MCF 10A (cell line): ENCODE data around the gene AEBP1. TPM values are rescaled to one million over a fixed set of nuclear protein-coding genes. Genes with fewer than 3 reads are reported as not detected.

ENCODE experiments used
- BruUV-seq: library from RNA; stranded (reverse); fragments of 400-500 nt; replicated peaks from 2 replicates; lab custom pipeline; 2021; lab: Mats Ljungman, UMichigan
- CTCF ChIA-PET: fragments of 300-600 bp; sonication (Branson Sonifier 250); formaldehyde crosslinking; extraction: SDS; loops from one replicate; lab custom pipeline; 2021; ENCODE audit warnings: antibody characterized with exemption, inconsistent platforms; lab: Yijun Ruan, JAX
- POLR2A ChIA-PET: fragments of 300-600, 350-650 bp; sonication (Branson Sonifier 250); formaldehyde crosslinking; extraction: SDS; loops from one replicate; lab custom pipeline; 2020; ENCODE audit warnings: antibody characterized with exemption, inconsistent platforms; lab: Yijun Ruan, JAX
- DNase-seq: peaks from one replicate; pipeline ENCODE4 v3.0.0-alpha.2; 2018; ENCODE audit not compliant: unreplicated experiment
- H3K27ac Mint-ChIP-seq: one replicate; pipeline ENCODE4 v1.8.0; 2022; ENCODE audit warnings: mild to moderate bottlenecking, low read depth, mixed read lengths; ENCODE audit not compliant: unreplicated experiment
- H3K27me3 Mint-ChIP-seq: one replicate; pipeline ENCODE4 v1.8.0; 2022; ENCODE audit warnings: mixed read lengths; ENCODE audit not compliant: insufficient read depth, unreplicated experiment
- H3K36me3 Mint-ChIP-seq: one replicate; pipeline ENCODE4 v1.8.0; 2022; ENCODE audit warnings: mild to moderate bottlenecking, moderate library complexity, mixed read lengths; ENCODE audit not compliant: insufficient read depth, unreplicated experiment
- H3K4me1 Mint-ChIP-seq: one replicate; pipeline ENCODE4 v1.8.0; 2022; ENCODE audit warnings: mixed read lengths; ENCODE audit not compliant: insufficient read depth, unreplicated experiment
- H3K4me3 Mint-ChIP-seq: one replicate; pipeline ENCODE4 v1.8.0; 2022; ENCODE audit warnings: mild to moderate bottlenecking, moderate library complexity, mixed read lengths; ENCODE audit not compliant: unreplicated experiment
- H3K9me3 Mint-ChIP-seq: one replicate; pipeline ENCODE4 v1.8.0; 2022; ENCODE audit warnings: mixed read lengths; ENCODE audit not compliant: unreplicated experiment
- CTCF ChIP-seq: fragments of 200-600 bp; IDR thresholded peaks from one replicate; pipeline ENCODE4 v1.8.0; 2022; ENCODE audit warnings: antibody characterized with exemption, mild to moderate bottlenecking; ENCODE audit not compliant: unreplicated experiment
- intact Hi-C: fragments of 100-400 bp; cut with micrococcal nuclease; formaldehyde crosslinking; loops from 2 replicates; pipeline ENCODE4 v1.14.1; 2022
- total RNA-seq: library from RNA; stranded (reverse); gene quantifications from 2 replicates; pipeline ENCODE4 v1.2.3, GENCODE V29; 2022

AEBP1 gene
- total RNA-seq, 1 experiment from 2014 or later: not detected

GRCh38 chr7:44101966-44102845, 1.9 kb upstream of the AEBP1 start:
- TF ChIP-seq CTCF: no peak
- H3K9me3 Mint-ChIP-seq: no peaks in the 10 kb centered on the region
- BruUV-seq: no TSS peak
- peaks cover 25% of the 10 kb centered on the region for H3K4me1 Mint-ChIP-seq
- ChIA-PET POLR2A (interaction anchor here (1.1 to 1.6 kb wide), 2 partner anchors 58 to 100 kb away, joined by 5 to 6 read pairs; partner anchors contain the start of gene DBNL), CTCF (interaction anchor here (0.7 kb wide), 1 partner anchor 427 kb away, joined by 3 read pairs; no protein-coding TSS in a partner anchor)
- no peaks in the 10 kb centered on the region for H3K36me3 Mint-ChIP-seq
- intact Hi-C loops: no loop called here
- H3K4me3 Mint-ChIP-seq: no peak overlapping the region
- no peaks in the 10 kb centered on the region for H3K27me3 Mint-ChIP-seq
- DNase-seq: peak; percentile 69
- no peak overlapping the region for H3K27ac Mint-ChIP-seq

GRCh38 chr7:44102846-44103565, 1.1 kb upstream of the AEBP1 start:
- TF ChIP-seq CTCF: no peak
- Mint-ChIP-seq H3K27ac (no peak overlapping the region), H3K27me3 (no peaks in the 10 kb centered on the region), H3K9me3 (no peaks in the 10 kb centered on the region), H3K4me3 (no peak overlapping the region), H3K36me3 (no peaks in the 10 kb centered on the region), H3K4me1 (peaks cover 25% of the 10 kb centered on the region)
- intact Hi-C loops: no loop called here
- no peak for DNase-seq
- ChIA-PET POLR2A (interaction anchor here (1.1 to 1.6 kb wide), 2 partner anchors 59 to 100 kb away, joined by 5 to 6 read pairs; partner anchors contain the start of gene DBNL), CTCF (interaction anchor here (0.7 kb wide), 1 partner anchor 427 kb away, joined by 3 read pairs; no protein-coding TSS in a partner anchor)
- BruUV-seq: no TSS peak

GRCh38 chr7:44103566-44103922, 601 bp upstream of the AEBP1 start:
- no peaks in the 10 kb centered on the region for H3K27me3 Mint-ChIP-seq

More at GRCh38 chr7:44103566-44103922, 601 bp upstream of the AEBP1 start:
- H3K4me1 Mint-ChIP-seq: peaks cover 25% of the 10 kb centered on the region
- no peak for TF ChIP-seq CTCF
- ChIA-PET POLR2A (no interaction called here), CTCF (no interaction called here)
- H3K9me3 Mint-ChIP-seq: no peaks in the 10 kb centered on the region
- no peaks in the 10 kb centered on the region for H3K36me3 Mint-ChIP-seq
- H3K27ac Mint-ChIP-seq: no peak overlapping the region
- intact Hi-C loops: no loop called here
- no peak for DNase-seq
- BruUV-seq: no TSS peak
- H3K4me3 Mint-ChIP-seq: no peak overlapping the region
